CD14-positive monocyte (primary cell): ENCODE results near the gene ADAMTS10. TPM values are rescaled to one million over a fixed set of nuclear protein-coding genes. Genes with fewer than 3 reads are reported as not detected.

Source experiments
- DNase-seq, 3 donors: peaks; one replicate each; pipeline ENCODE4 v3.0.0-alpha.2; 2011 to 2022
- H2AFZ ChIP-seq: 2 replicates; pipeline ENCODE4 v1.6.0; 2012; ENCODE audit warnings: mild to moderate bottlenecking, low read depth, low read length, inconsistent platforms; ENCODE audit not compliant: insufficient read depth, poor library complexity, severe bottlenecking
- H3K27ac ChIP-seq, 2 donors: 1 replicate in 1 of 2; 2 replicates in 1 of 2; pipeline ENCODE4 v1.5.1; 2012 to 2013; ENCODE audit warnings: low read length in 2 of 2, control low read depth in 1 of 2, inconsistent platforms in 1 of 2, low read depth in 1 of 2, mild to moderate bottlenecking in 1 of 2
- H3K27me3 ChIP-seq, 2 donors: one replicate each; pipeline versions ENCODE4 v1.6.0 to v1.6.1; 2011 to 2013; ENCODE audit warnings: low read length in 2 of 2; ENCODE audit not compliant: control insufficient read depth in 2 of 2, insufficient read depth in 2 of 2
- H3K36me3 ChIP-seq, 2 donors: replicated peaks in 1 of 2; 1 replicate in 1 of 2; 2 replicates in 1 of 2; pipeline versions ENCODE4 v1.5.1 to v1.6.1; 2012 to 2013; ENCODE audit warnings: low read length in 2 of 2, control low read depth in 1 of 2, inconsistent platforms in 1 of 2, mild to moderate bottlenecking in 1 of 2; ENCODE audit not compliant: insufficient read depth in 2 of 2, control insufficient read depth in 1 of 2
- H3K4me1 ChIP-seq, 2 donors: 1 replicate in 1 of 2; 2 replicates in 1 of 2; pipeline versions ENCODE4 v1.5.1 to v1.6.1; 2012 to 2013; ENCODE audit warnings: low read length in 2 of 2, control low read depth in 1 of 2, inconsistent platforms in 1 of 2, mild to moderate bottlenecking in 1 of 2, moderate library complexity in 1 of 2; ENCODE audit not compliant: insufficient read depth in 2 of 2, control insufficient read depth in 1 of 2
- H3K4me2 ChIP-seq: replicated peaks from 2 replicates; pipeline ENCODE3; 2012; ENCODE audit warnings: low read length, moderate library complexity, mild to moderate bottlenecking; ENCODE audit not compliant: poor library complexity, severe bottlenecking; ENCODE audit errors: extremely low read depth
- H3K4me3 ChIP-seq, 3 experiments: fragments of 200-600 bp in 1 of 3; sonication (generic) in 1 of 3; replicated peaks in 1 of 3; 1 replicate in 2 of 3; 2 replicates in 1 of 3; pipeline ENCODE4 v1.5.1; 2011 to 2013; ENCODE audit warnings: low read length in 3 of 3, mild to moderate bottlenecking in 3 of 3, control low read depth in 2 of 3, low read depth in 2 of 3, inconsistent platforms in 1 of 3, moderate library complexity in 1 of 3
- H3K79me2 ChIP-seq: 2 replicates; pipeline ENCODE4 v1.6.0; 2012; ENCODE audit warnings: mild to moderate bottlenecking, control low read depth, inconsistent platforms, low read length, moderate library complexity; ENCODE audit not compliant: insufficient read depth
- H3K9ac ChIP-seq: 2 replicates; pipeline ENCODE4 v1.6.0; 2017; ENCODE audit warnings: low read length, mild to moderate bottlenecking; ENCODE audit not compliant: insufficient read depth, poor library complexity, severe bottlenecking
- H3K9me3 ChIP-seq, 2 donors: replicated peaks in 1 of 2; 1 replicate in 1 of 2; 2 replicates in 1 of 2; pipeline versions ENCODE4 v1.5.1 to v1.6.1; 2012 to 2013; ENCODE audit warnings: low read length in 2 of 2, control low read depth in 1 of 2; ENCODE audit not compliant: control insufficient read depth in 1 of 2, insufficient read depth in 1 of 2
- H4K20me1 ChIP-seq: 2 replicates; pipeline ENCODE4 v1.6.0; 2012; ENCODE audit warnings: mild to moderate bottlenecking, low read length, control low read depth, moderate library complexity; ENCODE audit not compliant: insufficient read depth
- H3K27ac Mint-ChIP-seq, 7 donors: one replicate each; pipeline ENCODE4 v1.8.0; 2020; ENCODE audit warnings: mild to moderate bottlenecking in 7 of 7, mixed read lengths in 7 of 7, moderate library complexity in 6 of 7, inconsistent platforms in 2 of 7
- H3K27me3 Mint-ChIP-seq, 3 donors: one replicate each; pipeline ENCODE4 v1.8.0; 2021 to 2022; ENCODE audit warnings: low read depth in 3 of 3, mild to moderate bottlenecking in 3 of 3, mixed read lengths in 3 of 3, moderate library complexity in 3 of 3, inconsistent platforms in 1 of 3
- H3K36me3 Mint-ChIP-seq, 2 donors: one replicate each; pipeline ENCODE4 v1.8.0; 2020; ENCODE audit warnings: mixed read lengths in 2 of 2, inconsistent platforms in 1 of 2, mild to moderate bottlenecking in 1 of 2
- H3K4me1 Mint-ChIP-seq: one replicate; pipeline ENCODE4 v1.8.0; 2020; ENCODE audit warnings: mild to moderate bottlenecking, mixed read lengths
- H3K4me3 Mint-ChIP-seq, 2 donors: one replicate each; pipeline ENCODE4 v1.8.0; 2020; ENCODE audit warnings: mild to moderate bottlenecking in 2 of 2, mixed read lengths in 2 of 2, moderate library complexity in 1 of 2
- H3K9me3 Mint-ChIP-seq, 7 donors: one replicate each; pipeline ENCODE4 v1.8.0; 2020 to 2022; ENCODE audit warnings: mixed read lengths in 7 of 7, mild to moderate bottlenecking in 6 of 7, moderate library complexity in 6 of 7, inconsistent platforms in 2 of 7
- CTCF ChIP-seq: fragments of 200-600 bp; IDR thresholded peaks from one replicate; pipeline ENCODE4 v1.8.0; 2022; ENCODE audit warnings: antibody characterized with exemption, mild to moderate bottlenecking
- WGBS: methylation state at CpG from one replicate; pipeline ENCODE4 v1.1.5; 2013; ENCODE audit warnings: missing lambda C conversion rate; ENCODE audit not compliant: insufficient coverage; 5-methylcytosine and 5-hydroxymethylcytosine counted together
- intact Hi-C, 2 donors: fragments of 100-400 bp; cut with micrococcal nuclease; formaldehyde crosslinking; loops; one replicate each; pipeline versions ENCODE4 v1.15.0 to v1.15.1; 2023
- polyA plus RNA-seq, 3 donors: library from polyadenylated mRNA; depleted of rRNA in 1 of 3; unstranded in 2 of 3; stranded (reverse) in 1 of 3; fragments of 300-500 nt in 2 of 3; fragments of >200 nt in 1 of 3; fragmentation: Illumina TruSeq in 2 of 3; gene quantifications; 1 replicate in 2 of 3; 2 replicates in 1 of 3; pipeline ENCODE4 v1.2.3, GENCODE V29; 2012 to 2021

The ADAMTS10 gene
- polyA plus RNA-seq, 3 donors, result 2.3 TPM; not detected in 2

- Histone ChIP-seq H3K9me3 (peaks cover 5 to 6% of the 10 kb centered on the region in 2 donors), H2AFZ (no peak overlapping the region), H4K20me1 (no peaks in the 10 kb centered on the region), H3K4me1 (peaks cover 85 to 99% of the 10 kb centered on the region in 2 donors), H3K79me2 (no peaks in the 10 kb centered on the region), H3K4me2 (no peak overlapping the region), H3K36me3 (no peaks in the 10 kb centered on the region), H3K4me3 (no peak overlapping the region), H3K9ac (no peak overlapping the region), H3K27me3 (no peaks in the 10 kb centered on the region), H3K27ac (peak overlapping the region in 1 of 2 donors; percentile 92)
- intact Hi-C loops, result loop anchor here in 1 of 2 donors (10.0 kb wide), 1 partner anchor 67 kb away; the partner anchor contains the start of gene MYO1F
- peak; percentile 52 to 67 (median 63) for DNase-seq
- H3K4me3 Mint-ChIP-seq, result no peak overlapping the region
- peaks cover 4 to 15% (median 12%) of the 10 kb centered on the region in 7 donors for H3K9me3 Mint-ChIP-seq
- H3K27ac Mint-ChIP-seq, result peak overlapping the region; percentile 77 to 99 (median 97)
- peaks cover 91% of the 10 kb centered on the region for H3K4me1 Mint-ChIP-seq
- no CpG with 5 or more reads among the region's 4 CpGs for WGBS
- peaks cover 0 to 7% of the 10 kb centered on the region in 2 donors for H3K36me3 Mint-ChIP-seq
- peaks cover 0 to 9% (median 2%) of the 10 kb centered on the region in 3 donors for H3K27me3 Mint-ChIP-seq
- peak; percentile 60 for TF ChIP-seq CTCF
Measured at GRCh38 chr19:8641908-8642547, 31.5 kb upstream of the ADAMTS10 start.

- Histone ChIP-seq H3K79me2 (no peaks in the 10 kb centered on the region), H4K20me1 (no peaks in the 10 kb centered on the region), H3K9ac (no peak overlapping the region), H3K4me2 (peak overlapping the region; percentile 66), H3K27ac (peak overlapping the region; percentile 90 to 92), H3K4me3 (peak overlapping the region in 1 of 3 experiments; percentile 33), H3K9me3 (peaks cover 5 to 6% of the 10 kb centered on the region in 2 donors), H3K27me3 (no peaks in the 10 kb centered on the region), H2AFZ (no peak overlapping the region), H3K36me3 (no peaks in the 10 kb centered on the region), H3K4me1 (peaks cover 79 to 95% of the 10 kb centered on the region in 2 donors)
- H3K27ac Mint-ChIP-seq, result peak overlapping the region; percentile 97 to 99 (median 98)
- peak overlapping the region in 1 of 2 donors; percentile 30 for H3K4me3 Mint-ChIP-seq
- intact Hi-C loops, result loop anchor here in 1 of 2 donors (10.0 kb wide), 1 partner anchor 67 kb away; the partner anchor contains the start of gene MYO1F
- H3K4me1 Mint-ChIP-seq, result peaks cover 88% of the 10 kb centered on the region
- WGBS, result 87% methylated on average over 2 of the region's 2 CpGs
- peaks cover 0 to 9% (median 2%) of the 10 kb centered on the region in 3 donors for H3K27me3 Mint-ChIP-seq
- H3K9me3 Mint-ChIP-seq, result peaks cover 4 to 15% (median 12%) of the 10 kb centered on the region in 7 donors
- H3K36me3 Mint-ChIP-seq, result peaks cover 0 to 7% of the 10 kb centered on the region in 2 donors
- TF ChIP-seq CTCF, result no peak
- no peak for DNase-seq
Measured at GRCh38 chr19:8641221-8641907, 30.8 kb upstream of the ADAMTS10 start.
